ENCODE data around the gene SLC35F6.
"Not testable (repeated sequence)": the region's sequence is repeated elsewhere in the genome, so short reads cannot be mapped to it uniquely, and the experiment has no call there.

SLC35F6 gene

GRCh38 chr2:26731714-26732113 is 32.4 kb upstream of the SLC35F6 start:
- no peak for DNase-seq

- DNase-seq = no peak
Observed at GRCh38 chr2:26732446-26732845, 31.6 kb upstream of the SLC35F6 start.

- DNase-seq = no peak
Observed at GRCh38 chr2:26733413-26733812, 30.7 kb upstream of the SLC35F6 start.

- no peak for DNase-seq
Observed at GRCh38 chr2:26735097-26735496, 29.0 kb upstream of the SLC35F6 start.

GRCh38 chr2:26735883-26736588 is 28.0 kb upstream of the SLC35F6 start:
- DNase-seq = no peak

GRCh38 chr2:26737221-26737620 is 26.9 kb upstream of the SLC35F6 start:
- no peak for DNase-seq

- DNase-seq = no peak
Observed at GRCh38 chr2:26738481-26738880, 25.6 kb upstream of the SLC35F6 start.

GRCh38 chr2:26739514-26739913 is 24.6 kb upstream of the SLC35F6 start:
- DNase-seq = no peak

- no peak for DNase-seq
Observed at GRCh38 chr2:26740346-26740745, 23.7 kb upstream of the SLC35F6 start.

GRCh38 chr2:26740890-26741302 is 23.2 kb upstream of the SLC35F6 start:
- no peak for DNase-seq

GRCh38 chr2:26742048-26742770 is 21.9 kb upstream of the SLC35F6 start:
- DNase-seq = no peak

GRCh38 chr2:26743852-26744251 is 20.2 kb upstream of the SLC35F6 start:
- no peak for DNase-seq

GRCh38 chr2:26744953-26745352 is 19.1 kb upstream of the SLC35F6 start:
- no peak for DNase-seq

GRCh38 chr2:26745609-26746327 is 18.3 kb upstream of the SLC35F6 start:
- peak; percentile 74 to 76 for DNase-seq

- no peak for DNase-seq
Observed at GRCh38 chr2:26746934-26747333, 17.1 kb upstream of the SLC35F6 start.

- DNase-seq = not testable (repeated sequence)
Observed at GRCh38 chr2:26749787-26750420, 14.2 kb upstream of the SLC35F6 start.

- not testable (repeated sequence) for DNase-seq
Observed at GRCh38 chr2:26750467-26750866, 13.6 kb upstream of the SLC35F6 start.

- no peak for DNase-seq
Observed at GRCh38 chr2:26752656-26753055, 11.4 kb upstream of the SLC35F6 start.

GRCh38 chr2:26754539-26754938 is 9.5 kb upstream of the SLC35F6 start:
- no peak for DNase-seq

- no peak for DNase-seq
Observed at GRCh38 chr2:26754972-26755670, 9.0 kb upstream of the SLC35F6 start.

GRCh38 chr2:26756337-26756736 is 7.7 kb upstream of the SLC35F6 start:
- no peak for DNase-seq

Data from activated CD4-positive, alpha-beta T cell treated with anti-CD3 and anti-CD28 coated beads, Interleukin-2, amount 50 U/mL, for 4 hours (primary cell).